ENCODE data around the gene CYSLTR2.

DNA sequence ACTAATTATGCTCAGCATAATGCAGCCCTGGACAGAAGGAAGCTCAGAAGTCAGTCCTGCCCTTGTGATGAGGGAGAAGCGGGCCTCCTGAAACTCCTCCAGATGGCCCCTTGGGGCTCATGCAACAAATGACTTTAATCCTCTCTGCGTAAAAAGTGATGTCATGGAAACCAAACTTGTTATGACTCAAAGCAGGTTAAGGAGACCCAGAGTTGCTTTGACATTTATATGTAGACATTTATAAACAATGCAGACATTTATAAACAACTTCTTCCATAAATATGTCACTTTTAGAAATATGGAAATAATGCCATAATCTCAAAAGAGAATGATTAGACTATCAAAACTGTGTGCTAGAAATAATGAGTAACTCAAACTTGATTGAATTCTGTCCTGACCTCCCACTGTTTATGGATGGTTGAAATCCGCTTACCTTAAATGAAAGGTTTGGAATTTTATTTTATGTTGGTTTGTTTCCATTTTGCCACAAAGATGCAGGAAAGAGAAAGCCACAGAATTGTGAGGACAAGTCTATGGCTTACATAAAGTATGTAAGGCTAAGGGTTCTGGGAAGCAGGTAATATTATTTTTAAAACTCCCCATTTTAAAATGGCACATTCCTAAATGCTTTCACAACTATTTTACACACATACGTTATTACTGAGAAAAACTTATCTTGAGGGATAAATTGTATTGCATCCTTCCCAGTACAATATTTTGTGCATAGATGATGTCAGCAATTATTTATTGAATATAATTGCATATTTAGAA is 73.7 kb downstream of the CYSLTR2 start:
- TF ChIP-seq, protein P1, sequence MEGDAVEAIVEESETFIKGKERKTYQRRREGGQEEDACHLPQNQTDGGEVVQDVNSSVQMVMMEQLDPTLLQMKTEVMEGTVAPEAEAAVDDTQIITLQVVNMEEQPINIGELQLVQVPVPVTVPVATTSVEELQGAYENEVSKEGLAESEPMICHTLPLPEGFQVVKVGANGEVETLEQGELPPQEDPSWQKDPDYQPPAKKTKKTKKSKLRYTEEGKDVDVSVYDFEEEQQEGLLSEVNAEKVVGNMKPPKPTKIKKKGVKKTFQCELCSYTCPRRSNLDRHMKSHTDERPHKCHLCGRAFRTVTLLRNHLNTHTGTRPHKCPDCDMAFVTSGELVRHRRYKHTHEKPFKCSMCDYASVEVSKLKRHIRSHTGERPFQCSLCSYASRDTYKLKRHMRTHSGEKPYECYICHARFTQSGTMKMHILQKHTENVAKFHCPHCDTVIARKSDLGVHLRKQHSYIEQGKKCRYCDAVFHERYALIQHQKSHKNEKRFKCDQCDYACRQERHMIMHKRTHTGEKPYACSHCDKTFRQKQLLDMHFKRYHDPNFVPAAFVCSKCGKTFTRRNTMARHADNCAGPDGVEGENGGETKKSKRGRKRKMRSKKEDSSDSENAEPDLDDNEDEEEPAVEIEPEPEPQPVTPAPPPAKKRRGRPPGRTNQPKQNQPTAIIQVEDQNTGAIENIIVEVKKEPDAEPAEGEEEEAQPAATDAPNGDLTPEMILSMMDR (conservative IDR thresholded peaks at IDR 0.05) = no peak
- TF ChIP-seq ZFX (IDR thresholded peaks at IDR 0.05) = no peak
